AG20443 (cell line): ENCODE results near the gene CNR2.
"Not testable (repeated sequence)": the region's sequence is repeated elsewhere in the genome, so short reads cannot be mapped to it uniquely, and the experiment has no call there.

Experiments used
- DNase-seq: peaks from one replicate; pipeline ENCODE4 v3.0.0; 2012; ENCODE audit warnings: low spot score, mixed read lengths

Gene CNR2

DNA sequence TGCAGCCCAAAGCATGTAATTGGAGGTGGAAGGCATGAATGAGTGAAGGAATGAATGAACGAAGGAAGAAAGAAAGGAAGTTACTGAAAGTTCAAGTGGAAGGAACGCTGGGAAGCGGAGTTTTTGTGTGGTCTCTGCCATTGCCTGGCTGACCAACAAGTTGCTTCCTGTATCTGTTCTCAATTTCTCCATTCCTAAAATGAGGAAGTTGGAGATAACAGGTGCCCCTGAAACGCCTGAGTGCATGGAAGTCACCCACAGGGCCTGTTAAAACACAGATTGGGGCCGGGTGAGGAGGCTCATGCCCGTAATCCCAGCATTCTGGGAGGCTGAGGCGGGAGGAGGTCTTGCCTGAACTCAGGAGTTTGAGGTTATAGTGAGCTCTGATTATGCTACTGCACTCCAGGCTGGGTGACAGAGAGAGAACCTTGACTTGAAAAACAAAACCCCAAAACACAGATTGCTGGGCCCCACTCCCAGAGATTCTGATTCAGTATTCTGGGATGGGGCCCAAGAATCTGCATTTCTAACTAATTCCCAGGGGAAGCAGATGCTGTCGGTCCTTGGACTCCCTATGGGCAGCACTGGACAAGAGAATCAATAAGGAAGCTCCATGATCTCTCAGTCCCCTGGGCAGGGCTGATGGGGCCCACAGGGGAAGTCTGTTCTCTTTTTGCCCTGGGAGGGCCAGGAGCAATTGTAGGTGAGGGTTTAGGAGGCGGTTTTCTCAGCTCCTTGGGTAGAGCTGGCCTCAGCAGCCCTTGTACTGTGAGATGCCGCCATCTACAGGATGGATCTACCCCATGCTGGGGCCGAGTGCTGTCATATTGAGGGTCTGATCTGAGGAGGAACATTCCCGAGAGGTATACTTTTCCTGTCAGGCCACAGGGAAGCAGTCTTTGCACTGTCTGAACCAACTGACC, 3.3 kb upstream of the CNR2 start:
- peak; percentile 76 for DNase-seq

DNA sequence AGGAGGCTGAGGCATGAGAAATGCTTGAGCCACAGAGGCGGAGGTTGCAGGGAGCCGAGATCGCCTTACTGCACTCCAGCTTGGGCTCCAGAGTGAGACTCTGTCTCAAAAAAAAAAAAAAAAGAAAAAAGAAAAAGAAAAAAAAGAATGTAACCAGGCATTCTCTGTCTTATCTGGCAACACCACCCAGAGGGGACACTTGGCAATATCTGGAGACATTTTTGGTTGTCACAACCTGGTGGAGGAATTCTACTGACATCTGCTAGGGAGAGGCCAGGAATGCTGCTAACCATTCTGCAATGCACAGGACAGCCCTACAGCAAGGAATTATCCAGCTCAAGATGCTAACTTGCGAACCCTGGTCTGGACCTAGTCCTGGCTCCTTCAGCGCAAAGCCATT, 2.3 kb upstream of the CNR2 start:
- DNase-seq: no peak

DNA sequence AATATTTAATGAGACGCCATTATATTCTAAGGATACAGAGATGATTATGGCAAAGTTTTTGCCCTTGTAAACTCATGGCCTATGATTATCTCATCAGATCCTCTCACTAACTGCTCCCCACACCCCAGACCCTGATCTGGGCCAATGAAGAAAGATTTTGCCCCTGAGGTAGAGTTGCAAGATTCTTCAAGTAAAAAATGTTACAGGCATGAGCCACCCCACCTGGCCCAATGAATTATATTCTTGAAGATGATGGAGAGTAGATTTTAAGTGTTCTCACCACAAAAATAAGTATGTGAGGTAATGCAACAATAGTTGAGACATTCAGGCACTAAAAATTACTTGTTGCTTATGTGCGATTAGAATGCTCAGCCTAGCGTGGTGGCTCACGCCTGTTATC, 1.8 kb upstream of the CNR2 start:
- DNase-seq: no peak

DNA sequence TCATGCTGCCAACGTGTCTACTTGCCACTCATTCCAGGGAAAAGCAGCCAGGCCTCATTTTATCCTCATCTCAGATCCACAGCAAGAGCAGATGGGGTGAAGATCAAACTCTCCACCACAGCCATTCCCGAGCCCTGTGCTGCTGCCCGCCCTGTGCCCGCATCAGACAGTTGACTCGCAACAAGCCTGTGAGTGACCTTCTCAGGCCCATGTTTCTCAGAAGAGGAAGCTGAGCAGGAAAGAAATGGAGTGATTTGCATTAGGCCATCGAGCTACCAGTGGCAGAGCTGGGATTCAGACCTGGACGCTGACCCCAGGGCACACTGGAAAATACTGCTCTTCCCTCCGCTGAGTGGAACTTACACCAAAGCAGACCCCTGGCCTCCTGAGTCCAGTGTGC, 1.2 kb downstream of the CNR2 start:
- DNase-seq: no peak

DNA sequence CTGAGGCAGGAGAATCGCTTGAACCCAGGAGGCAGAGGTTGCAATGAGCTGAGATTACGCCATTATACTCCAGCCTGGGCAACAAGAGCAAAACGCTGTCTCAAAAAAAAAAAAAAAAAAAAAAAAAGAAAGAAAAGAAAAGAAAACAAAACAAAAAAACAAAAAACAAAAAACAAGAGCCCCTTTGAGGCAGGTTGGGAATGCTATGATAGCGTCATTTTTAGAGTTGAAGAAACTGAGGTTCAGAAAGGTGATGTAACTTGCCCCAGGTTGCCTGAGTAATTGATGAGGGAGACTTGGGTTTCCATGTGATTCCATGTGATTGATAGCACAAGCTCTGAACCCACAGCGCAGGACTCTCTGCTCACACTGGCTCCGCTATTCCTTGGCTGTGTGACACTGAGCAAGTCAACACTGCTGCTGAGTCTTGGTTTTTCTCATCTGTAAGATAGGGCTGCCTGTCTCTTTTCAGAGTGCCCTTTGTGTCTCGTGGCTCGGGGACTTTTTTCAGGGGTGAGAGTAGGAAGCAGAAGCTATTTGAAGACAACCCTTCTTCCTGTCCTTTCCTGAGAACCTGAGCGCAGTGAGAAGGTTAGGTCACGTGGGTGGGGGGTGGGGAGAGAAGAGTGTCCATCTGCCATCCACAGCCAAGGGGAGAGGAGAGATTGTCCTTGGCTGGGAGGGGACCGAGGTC, 2.5 kb downstream of the CNR2 start:
- DNase-seq: no peak

DNA sequence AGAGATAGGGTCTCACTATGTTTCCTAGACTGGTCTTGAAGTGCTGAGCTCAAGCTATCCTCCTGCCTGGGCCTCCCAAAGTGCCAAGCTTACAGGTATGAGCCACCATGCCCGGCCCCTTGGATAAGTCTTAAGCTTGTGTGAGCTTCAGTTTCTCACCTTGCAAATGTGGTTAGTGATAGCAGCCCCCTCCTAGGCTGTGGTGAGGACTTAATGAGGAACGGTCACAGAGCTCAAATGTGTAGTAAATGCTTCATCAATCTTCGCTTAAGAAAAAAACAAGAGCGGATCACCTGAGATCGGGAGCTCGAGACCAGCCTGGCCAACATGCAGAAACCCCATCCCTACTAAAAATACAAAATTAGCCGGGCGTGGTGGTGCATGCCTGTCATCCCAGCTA, 3.0 kb downstream of the CNR2 start:
- DNase-seq: no peak

DNA sequence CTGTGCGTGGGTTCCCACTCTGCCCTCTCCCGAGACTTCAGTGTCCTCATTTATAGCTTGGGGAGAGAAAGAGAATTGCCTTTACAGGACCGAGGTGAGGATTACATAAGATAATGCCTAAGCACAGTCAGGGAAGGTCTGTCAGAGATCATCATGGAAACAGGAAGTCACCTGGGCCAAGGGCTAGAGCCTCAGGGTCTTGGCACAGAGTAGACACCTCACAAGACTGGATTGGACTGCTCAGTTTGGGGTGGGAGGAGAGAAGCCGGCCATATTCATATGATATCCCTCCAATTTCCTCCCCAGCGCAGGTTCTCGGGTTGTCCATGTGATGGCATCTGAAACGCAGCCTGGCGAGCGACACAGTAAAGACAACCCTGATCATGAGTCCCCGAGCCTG, 3.8 kb downstream of the CNR2 start:
- no peak for DNase-seq

DNA sequence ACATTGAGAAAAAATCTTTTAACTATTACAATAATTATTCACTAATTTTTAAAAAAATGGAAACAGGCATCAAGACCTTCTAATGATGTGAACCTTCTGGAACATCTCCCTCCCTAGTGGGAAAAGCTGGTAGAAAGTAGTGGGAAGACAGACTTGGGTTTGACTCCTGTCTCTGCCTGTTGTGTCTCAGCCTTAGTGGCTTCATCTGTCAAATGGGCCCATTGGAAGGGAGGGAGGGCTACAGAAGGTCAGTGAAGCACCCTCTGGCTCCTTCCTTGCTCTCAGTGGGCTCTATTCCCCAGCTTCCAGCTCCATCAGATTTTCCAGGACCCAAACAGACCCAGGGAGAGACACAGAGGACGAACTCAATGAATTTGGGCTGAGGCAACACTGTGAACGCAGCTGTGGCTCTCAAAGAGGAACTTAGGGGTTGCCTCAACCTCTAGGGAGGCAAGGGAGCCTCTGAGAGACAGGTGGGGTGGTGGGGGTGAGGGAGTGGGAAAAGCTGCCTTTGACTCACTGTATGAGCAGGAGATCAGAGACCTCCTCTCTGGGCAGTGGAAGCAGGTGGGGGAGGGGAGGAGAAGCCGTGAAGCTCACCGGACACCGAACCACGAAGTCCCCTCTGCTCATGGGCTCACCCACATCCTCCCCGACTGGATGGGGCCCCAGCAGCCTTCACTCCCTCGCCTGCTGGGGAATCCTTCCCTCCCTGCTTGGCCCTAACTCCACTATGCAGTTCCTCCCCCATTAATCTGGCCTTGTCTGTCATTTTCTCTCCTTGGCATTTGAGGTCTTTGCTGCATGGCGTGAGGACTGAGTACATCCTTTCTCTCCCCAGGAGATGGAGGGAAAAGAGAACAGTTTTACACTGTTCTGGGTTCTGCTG, 4.5 kb downstream of the CNR2 start:
- DNase-seq: no peak

DNA sequence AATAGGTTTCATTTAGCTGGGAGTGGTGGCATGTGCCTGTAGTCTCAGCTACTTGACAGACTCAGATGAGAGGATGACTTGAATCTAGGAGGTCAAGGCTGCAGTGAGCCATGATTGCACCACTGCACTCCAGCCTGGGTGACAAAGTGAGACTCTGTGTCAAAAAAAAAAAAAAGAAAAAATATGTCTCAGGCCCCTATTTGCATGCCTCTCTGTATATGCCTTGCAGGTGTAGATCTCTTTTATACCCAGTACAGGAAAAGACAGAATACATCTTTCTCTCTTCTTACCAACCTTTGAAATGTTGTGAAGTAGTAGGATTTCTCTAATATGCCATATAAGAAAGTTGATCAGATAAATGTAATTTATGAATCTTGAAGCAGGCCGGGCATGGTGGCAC, 6.4 kb downstream of the CNR2 start:
- DNase-seq: no peak

DNA sequence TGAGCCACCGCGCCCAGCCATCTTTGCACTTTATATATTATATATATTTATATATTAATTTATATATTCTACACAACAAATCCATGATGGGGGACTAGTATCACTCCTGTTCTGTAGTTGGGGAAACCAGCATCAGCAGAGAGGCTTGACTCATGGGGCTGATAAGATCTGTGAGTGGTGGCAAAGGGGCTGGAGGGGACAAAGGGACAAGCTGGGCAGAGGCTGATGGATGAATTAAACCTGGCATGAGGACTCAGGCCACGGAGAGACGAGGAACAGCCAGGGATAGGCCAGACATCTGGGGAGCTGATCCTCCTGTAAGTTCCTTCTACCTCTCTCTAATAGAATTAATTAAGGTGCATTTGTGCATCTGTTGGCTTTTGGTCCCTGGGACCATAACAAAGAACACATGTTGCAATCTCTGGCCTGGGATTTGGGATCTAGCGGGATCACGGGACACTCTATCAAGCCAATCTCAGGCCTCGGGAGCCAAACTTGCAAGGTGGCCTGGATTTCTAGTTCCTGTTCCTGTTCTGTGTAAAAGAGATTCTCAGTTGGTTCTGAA, 7.6 kb downstream of the CNR2 start:
- no peak for DNase-seq

DNA sequence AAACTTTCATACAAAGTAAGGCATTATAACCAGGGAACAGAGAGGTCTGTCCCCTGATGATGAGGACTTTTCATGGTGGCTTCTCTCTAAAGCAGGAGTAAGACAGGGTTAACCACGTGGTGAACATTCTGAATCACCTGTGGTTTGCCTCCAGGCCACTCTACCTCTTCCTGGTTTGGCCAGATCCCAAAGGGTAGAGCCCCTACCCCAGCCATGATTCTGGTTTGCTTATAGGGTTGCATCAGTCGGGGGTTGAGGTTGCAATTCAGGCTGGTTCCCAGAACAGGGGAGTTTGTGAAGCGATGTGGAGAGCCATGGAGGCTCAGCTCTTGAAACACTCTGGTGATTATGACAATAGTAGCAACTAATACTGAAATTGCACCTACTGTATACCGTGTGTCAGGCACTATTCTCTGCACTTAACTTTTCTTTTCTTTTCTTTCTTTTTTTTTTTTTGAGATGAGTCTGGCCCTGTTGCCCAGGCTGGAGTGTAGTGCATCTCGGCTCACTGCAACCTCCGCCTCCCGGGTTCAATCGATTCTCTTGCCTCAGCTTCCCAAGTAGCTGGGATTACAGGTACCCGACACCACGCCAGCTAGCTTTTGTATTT, 8.3 kb downstream of the CNR2 start:
- DNase-seq: no peak

DNA sequence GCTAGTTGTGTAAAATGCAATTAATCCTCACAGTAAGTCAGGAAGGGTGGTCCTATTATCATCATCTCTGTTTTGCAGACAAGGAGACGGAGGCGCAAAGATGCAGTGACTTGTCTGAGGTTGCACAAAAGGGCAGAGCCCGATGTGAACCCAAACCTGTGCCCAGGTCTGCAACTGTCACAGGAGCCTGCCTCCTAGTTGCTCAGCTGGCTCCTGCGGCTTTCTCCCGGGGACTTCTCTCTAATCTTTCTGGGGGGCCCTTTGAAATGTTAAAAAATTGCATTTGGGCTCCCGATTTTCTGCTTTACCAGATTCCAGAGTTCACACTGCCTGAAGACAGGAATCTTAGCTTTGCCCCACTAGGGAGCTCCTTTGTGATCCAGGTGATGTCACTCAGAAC, 9.4 kb downstream of the CNR2 start:
- DNase-seq: no peak

DNA sequence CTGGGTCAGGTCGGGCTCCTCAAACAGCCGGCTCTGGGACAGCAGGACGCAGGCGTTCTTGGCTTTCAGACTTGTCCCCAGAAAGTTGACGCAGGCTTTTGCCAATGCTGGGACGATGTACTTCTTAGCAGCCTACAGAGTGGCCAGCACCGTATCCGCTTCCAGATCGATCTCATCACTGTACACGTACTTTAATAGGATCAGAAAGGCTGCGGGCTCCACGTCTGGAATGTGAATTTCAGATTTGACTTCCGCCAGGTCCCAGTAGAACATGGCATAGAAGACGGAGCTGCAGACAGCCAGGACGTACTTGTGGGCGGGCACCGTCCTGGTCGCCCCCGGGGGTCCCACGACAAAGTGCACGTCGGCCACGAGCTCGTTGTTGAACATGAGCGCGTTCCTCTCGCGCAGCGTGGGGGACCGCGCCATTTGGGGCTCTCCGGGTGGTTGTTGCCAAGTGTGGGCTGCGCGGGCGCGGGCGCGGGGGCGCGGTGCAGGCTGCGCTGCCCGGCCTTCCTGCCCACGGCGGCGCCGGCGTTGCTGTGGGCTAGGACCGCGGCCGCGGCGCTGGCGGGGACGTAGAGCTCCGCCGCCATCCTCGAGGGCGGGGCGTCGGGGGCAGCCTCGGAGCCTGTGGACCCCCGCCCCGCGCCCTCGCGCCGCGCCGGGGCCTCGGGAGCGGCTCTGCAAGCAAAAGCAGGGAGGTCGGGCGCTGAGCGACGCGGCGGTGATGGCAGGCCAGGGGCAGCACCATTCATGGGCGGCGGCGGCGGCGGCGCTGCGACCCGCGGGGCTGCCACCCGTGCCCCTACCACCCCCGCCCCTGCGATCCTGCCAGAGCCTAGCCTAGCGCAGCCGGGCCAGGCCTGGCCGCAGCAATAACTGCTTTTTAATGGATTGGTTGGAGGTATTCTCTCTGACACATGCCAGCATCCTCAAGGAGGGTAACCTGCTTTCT, 10.6 kb downstream of the CNR2 start:
- peak; percentile 37 for DNase-seq

DNA sequence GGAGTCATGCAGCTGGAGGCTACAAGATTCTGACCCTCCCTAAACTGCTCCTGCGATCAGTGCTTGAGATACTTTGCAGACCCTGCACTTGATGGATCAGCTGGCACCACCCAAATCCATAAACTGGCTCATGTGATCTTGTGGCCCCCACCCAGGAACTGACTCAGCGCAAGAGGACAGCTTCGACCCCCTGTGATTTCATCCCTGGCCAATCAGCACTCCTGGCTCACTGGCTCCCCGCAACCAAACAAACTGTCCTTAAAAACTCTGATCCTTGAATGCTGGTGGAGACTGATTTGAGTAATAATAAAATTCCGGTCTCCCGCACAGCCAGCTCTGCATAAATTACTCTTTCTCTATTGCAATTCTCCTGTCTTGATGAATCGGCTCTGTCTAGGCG, 13.1 kb downstream of the CNR2 start:
- DNase-seq: not testable (repeated sequence)

DNA sequence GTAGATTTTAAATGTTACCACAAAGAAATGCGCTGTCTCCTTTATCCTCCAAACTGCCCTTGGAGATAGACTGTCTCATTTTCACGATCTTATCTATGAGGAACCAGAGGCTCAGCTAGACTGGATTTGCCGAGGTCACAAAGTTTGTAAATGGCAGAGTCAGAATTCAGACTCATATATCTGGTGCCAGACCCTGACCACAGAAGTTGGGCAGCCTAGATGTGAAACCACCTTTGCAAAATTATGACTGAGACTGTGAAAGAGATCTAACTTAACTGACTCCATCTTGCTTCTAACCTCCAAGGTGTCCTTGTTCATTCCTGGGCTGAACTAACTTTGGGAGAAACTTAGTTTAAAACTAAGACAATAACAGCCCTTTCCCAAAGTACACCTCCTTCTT, 14.1 kb downstream of the CNR2 start:
- DNase-seq: no peak

DNA sequence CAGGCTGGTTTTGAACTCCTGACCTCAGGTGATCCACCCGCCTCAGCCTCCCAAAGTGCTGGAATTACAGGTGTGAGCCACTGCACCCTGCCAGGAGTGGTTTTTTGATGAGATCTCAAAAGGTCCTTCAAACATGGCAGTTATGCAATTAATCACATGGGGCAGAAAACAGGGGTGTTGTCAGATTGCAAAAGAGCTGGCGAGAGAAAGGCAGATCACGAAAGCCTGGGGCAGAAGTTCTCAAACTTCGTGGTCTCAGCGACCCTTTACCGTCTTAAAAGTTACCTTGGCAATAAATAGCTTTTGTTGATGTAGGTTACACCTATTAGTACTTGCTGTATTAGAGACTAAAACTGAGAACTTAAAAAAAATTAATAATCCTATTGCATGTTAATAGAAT, 16.1 kb downstream of the CNR2 start:
- no peak for DNase-seq

DNA sequence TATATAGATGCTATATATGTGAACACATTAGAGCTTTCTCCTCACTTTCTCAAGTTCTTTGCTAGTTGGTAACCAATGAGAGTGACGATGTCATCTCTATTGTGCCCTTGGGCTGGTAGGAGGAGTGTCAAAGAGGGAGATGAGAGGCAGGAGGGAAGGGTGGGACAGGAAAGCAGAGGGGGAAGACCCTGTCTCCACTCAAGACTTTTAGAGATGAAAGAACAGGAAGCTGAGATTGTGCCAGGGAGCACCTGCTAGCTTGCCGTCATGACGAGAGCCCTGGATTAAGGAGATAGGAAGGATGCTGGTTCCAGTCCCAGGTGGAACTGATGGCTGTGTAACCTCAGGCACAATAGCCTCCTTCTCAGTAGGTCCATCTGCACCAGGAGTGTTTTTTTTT, 16.7 kb downstream of the CNR2 start:
- no peak for DNase-seq

DNA sequence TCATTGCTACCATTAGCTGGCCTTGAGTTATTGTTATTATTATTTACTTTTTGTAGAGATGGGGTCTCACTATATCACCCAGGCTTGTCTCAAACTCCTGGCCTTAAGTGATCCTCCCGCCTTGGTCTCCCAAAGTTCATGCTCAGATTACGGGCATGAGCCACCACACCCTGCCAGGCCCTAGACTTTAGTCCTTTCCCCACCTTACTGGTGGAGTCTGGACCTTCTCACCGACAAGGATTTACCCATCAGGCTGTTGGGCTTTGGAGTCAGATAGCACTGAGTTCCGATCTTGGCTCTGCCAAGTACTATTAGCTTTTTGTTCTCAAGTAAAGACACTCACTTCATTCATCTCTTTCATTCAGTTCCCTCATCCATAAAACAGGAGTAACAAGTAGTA, 17.2 kb downstream of the CNR2 start:
- no peak for DNase-seq

DNA sequence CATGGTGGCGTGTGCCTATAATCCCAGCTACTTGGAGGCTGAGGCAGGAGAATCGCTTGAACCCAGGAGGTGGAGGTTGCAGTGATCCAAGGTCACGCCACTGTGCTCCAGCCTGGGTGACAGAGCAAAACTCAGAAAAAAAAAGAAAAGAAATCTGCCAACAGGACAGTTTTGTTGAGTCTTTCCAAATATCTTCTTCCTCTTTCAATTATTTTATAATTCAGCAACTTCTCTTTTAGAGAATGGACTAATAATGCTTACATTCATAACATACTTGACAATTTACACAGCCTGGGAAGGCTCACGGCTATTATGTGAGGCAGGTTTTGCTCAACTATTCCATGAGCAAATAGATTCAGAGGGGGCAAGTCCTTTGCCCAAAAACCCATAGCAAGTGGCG, 18.1 kb downstream of the CNR2 start:
- DNase-seq: no peak

DNA sequence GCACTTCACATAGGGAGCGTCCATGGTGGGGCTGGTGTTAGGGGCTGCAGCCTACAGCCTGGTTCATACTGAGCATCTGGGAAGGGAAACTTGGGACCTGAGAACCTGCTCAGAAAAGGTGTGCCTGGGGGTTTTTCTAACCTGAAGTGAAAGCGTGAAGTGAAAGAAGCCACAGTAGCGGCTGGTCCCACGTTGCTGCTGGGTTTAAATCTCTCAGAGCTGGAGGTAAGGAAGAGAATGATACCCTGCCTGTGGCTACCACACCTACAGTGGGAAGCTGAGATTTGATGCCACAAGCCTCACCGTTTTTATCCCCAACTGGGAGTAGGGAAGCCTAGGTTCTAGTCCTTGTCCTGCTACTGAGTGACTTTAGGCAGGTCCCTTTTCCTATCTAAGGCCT, 24.1 kb downstream of the CNR2 start:
- no peak for DNase-seq

DNA sequence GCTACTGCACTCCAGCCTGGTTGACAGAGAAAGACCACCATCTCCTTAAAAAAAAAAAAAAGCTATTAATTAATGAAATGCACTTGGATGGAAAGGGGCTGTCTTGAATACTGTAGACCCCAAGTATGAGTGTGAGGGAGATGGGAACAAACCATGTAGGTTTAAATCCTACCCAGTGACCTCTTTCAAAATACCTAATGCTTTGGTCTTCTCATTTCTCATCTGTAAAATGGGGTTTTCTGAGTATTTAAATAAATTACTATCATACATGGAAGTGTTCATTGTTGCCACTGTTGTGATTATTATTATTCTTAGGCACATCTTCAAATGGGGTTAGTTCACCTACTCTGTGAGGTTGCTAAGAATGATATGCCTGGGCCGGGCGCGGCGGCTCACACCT, 27.9 kb downstream of the CNR2 start:
- no peak for DNase-seq
